ENCODE results near the gene TRAPPC12. TPM values are rescaled to one million over a fixed set of nuclear protein-coding genes. Genes with fewer than 3 reads are reported as not detected.

TRAPPC12 gene
- polyA plus RNA-seq, 3 donors: 41.2 to 48.3 (median 45.2) TPM

GRCh38 chr2:3399381-3399780, 19.9 kb downstream of the TRAPPC12 start:
- WGBS, 3 donors: 64 to 80% (median 67%) methylated on average over 3 of the region's 3 CpGs
- H3K27ac ChIP-seq (ENCODE audit: low read depth, low read length): no peak overlapping the region

- WGBS, 3 donors: 61 to 64% (median 63%) methylated on average over 9 of the region's 9 CpGs
- no peak overlapping the region for H3K27ac ChIP-seq (ENCODE audit: low read depth, low read length)
Observed at GRCh38 chr2:3399829-3400228, 20.3 kb downstream of the TRAPPC12 start.

- WGBS, 3 donors: 88 to 94% (median 91%) methylated on average over 11 of the region's 11 CpGs
- H3K27ac ChIP-seq (ENCODE audit: low read depth, low read length): no peak overlapping the region
Observed at GRCh38 chr2:3403587-3404334, 24.3 kb downstream of the TRAPPC12 start.

- WGBS, 3 donors: 80 to 86% (median 84%) methylated on average over 11 of the region's 11 CpGs
- no peak overlapping the region for H3K27ac ChIP-seq (ENCODE audit: low read depth, low read length)
Observed at GRCh38 chr2:3404349-3404894, 24.9 kb downstream of the TRAPPC12 start.

- no peak overlapping the region for H3K27ac ChIP-seq (ENCODE audit: low read depth, low read length)
- 45 to 86% (median 81%) methylated on average over 6 of the region's 6 CpGs for WGBS, 3 donors
Observed at GRCh38 chr2:3405307-3405706, 25.8 kb downstream of the TRAPPC12 start.

- WGBS, 3 donors: 88 to 90% (median 88%) methylated on average over 7 of the region's 7 CpGs
- no peak overlapping the region for H3K27ac ChIP-seq (ENCODE audit: low read depth, low read length)
Observed at GRCh38 chr2:3405876-3406275, 26.4 kb downstream of the TRAPPC12 start.

- 59 to 88% (median 61%) methylated on average over 3 of the region's 3 CpGs for WGBS, 3 donors
- no peak overlapping the region for H3K27ac ChIP-seq (ENCODE audit: low read depth, low read length)
Observed at GRCh38 chr2:3406501-3406900, 27.0 kb downstream of the TRAPPC12 start.

GRCh38 chr2:3408781-3409180, 29.3 kb downstream of the TRAPPC12 start:
- 96 to 98% (median 97%) methylated on average over 13 of the region's 13 CpGs for WGBS, 3 donors
- no peak overlapping the region for H3K27ac ChIP-seq (ENCODE audit: low read depth, low read length)

- WGBS, 3 donors: 89 to 96% (median 95%) methylated on average over 12 of the region's 12 CpGs
- no peak overlapping the region for H3K27ac ChIP-seq (ENCODE audit: low read depth, low read length)
Observed at GRCh38 chr2:3409627-3410170, 30.2 kb downstream of the TRAPPC12 start.

- H3K27ac ChIP-seq (ENCODE audit: low read depth, low read length): no peak overlapping the region
- 87 to 88% (median 87%) methylated on average over 3 of the region's 3 CpGs for WGBS, 3 donors
Observed at GRCh38 chr2:3411103-3411502, 31.6 kb downstream of the TRAPPC12 start.

GRCh38 chr2:3413697-3414096, 34.2 kb downstream of the TRAPPC12 start:
- WGBS, 3 donors: 94 to 97% (median 95%) methylated on average over 4 of the region's 4 CpGs
- H3K27ac ChIP-seq (ENCODE audit: low read depth, low read length): no peak overlapping the region

- H3K27ac ChIP-seq (ENCODE audit: low read depth, low read length): no peak overlapping the region
- 88 to 93% (median 90%) methylated on average over 25 of the region's 25 CpGs for WGBS, 3 donors
Observed at GRCh38 chr2:3414133-3414860, 34.8 kb downstream of the TRAPPC12 start.

GRCh38 chr2:3418766-3419404, 39.4 kb downstream of the TRAPPC12 start:
- WGBS, 3 donors: 87 to 89% (median 88%) methylated on average over 10 to 11 of the region's 11 CpGs

GRCh38 chr2:3420076-3420768, 40.7 kb downstream of the TRAPPC12 start:
- H3K27ac ChIP-seq (ENCODE audit: low read depth, low read length): no peak overlapping the region
- WGBS, 3 donors: 86 to 93% (median 89%) methylated on average over 12 to 13 of the region's 13 CpGs

More at GRCh38 chr2:3418766-3419404, 39.4 kb downstream of the TRAPPC12 start:
- H3K27ac ChIP-seq (ENCODE audit: low read depth, low read length): no peak overlapping the region

GRCh38 chr2:3420769-3421397, 41.4 kb downstream of the TRAPPC12 start:
- no peak overlapping the region for H3K27ac ChIP-seq (ENCODE audit: low read depth, low read length)
- 86 to 88% (median 88%) methylated on average over 14 of the region's 14 CpGs for WGBS, 3 donors

- WGBS, 3 donors: 76 to 89% (median 89%) methylated on average over 19 of the region's 19 CpGs
- no peak overlapping the region for H3K27ac ChIP-seq (ENCODE audit: low read depth, low read length)
Observed at GRCh38 chr2:3421580-3421979, 42.1 kb downstream of the TRAPPC12 start.

GRCh38 chr2:3422161-3422779, 42.8 kb downstream of the TRAPPC12 start:
- no peak overlapping the region for H3K27ac ChIP-seq (ENCODE audit: low read depth, low read length)
- WGBS, 3 donors: 82 to 86% (median 85%) methylated on average over 16 of the region's 16 CpGs

Data from adipose tissue (tissue), 3 donors.